Measurements from ENCODE around the gene OLFM2.
"Not testable (repeated sequence)": the region's sequence is repeated elsewhere in the genome, so short reads cannot be mapped to it uniquely, and the experiment has no call there.

OLFM2 gene

DNA sequence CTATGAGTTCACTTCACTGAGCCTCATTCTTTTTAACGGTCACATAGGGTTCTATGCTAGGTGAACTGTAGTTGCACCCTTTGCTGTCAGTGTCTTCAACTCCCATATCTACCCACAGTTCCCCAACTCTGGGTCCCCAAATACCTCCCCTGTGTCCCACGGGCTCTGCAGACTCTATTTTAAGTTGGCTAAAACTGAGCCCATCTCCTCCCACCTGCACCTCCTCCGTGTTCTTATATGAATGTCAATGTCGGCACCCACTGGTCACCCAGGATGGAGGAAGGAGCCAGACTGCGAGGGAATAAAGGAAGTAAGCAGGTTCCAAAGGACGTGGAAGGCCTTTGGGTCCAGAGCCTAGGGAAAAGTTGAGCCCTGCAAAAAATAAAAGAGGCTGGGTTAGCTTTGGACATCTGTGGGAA is 102.0 kb downstream of the OLFM2 start:
- no peak for DNase-seq (ENCODE audit: low read depth, low spot score)

DNA sequence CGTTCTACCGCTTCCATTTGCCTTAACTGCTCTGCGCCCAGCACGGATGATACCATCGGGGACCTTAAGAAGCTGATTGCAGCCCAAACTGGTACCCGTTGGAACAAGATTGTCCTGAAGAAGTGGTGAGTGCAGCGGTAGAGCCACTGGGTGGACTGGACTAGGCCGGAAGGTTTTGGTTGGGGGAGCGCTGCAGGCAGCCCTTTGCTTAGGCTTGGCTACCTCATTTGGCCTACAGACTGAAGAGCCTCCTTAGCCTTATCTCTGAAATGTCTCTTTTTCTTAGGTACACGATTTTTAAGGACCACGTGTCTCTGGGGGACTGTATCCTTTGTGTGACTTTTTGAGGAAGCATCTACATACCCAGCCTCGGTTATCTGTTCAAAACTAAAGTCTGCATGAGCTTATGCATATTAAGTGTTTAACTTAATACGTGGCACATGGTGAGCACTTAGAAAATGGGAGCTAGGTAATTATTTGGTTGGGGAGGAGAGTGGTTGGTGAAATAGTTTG is 107.7 kb downstream of the OLFM2 start:
- DNase-seq (ENCODE audit: low read depth, low spot score): no peak

DNA sequence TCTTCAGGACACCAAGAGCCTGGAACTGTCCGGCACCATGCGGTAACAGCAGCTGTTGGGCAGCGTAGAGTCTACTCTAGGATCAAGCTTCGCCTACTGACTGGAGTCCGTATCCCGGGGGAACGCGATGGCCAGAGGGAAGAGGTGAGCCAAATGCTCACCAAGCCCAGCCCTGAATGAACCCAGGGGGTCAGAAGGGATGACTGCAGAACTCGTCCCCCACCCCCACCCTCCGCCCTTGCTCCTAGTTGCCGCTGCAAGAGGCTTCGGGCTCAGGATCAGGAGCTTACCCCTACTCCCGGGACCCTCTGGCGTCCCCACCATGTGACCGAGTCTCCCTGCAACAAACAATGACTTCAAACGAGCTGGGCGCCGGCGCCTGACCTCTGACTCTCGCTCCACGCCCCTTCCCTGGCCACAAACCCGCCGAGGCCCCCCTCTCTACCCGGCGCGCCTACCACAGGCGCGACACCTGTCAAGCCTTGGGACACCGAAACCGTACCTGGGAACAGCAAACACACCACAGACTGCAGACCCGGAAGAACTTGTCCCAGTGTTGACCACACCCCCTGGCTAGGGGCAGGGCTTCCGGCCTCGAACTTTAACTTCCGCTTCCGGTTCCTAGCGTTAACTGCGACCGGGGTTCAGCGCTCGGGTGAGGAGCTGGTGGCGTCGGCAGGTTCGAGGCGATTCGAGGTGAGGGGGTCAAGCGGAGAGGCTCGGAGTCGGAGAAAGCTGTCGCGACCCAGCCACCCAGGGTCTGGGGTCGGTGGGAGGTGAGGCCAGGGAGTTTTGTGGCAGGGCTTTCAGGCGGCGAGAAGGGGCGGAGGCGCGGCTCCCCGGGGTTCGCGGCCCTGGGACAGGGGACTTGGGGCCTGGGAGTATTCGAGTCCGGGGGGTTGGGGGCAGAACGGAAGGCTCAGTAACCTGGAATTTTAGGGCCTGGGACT is 108.8 kb downstream of the OLFM2 start, which contains the start of gene UBL5:
Gene UBL5, plus strand, starts transcription at position 630 of the 950 bp plus-strand sequence. CDS start 420 bp downstream, outside the sequence.
- peak; percentile 31 for DNase-seq (ENCODE audit: low read depth, low spot score)

DNA sequence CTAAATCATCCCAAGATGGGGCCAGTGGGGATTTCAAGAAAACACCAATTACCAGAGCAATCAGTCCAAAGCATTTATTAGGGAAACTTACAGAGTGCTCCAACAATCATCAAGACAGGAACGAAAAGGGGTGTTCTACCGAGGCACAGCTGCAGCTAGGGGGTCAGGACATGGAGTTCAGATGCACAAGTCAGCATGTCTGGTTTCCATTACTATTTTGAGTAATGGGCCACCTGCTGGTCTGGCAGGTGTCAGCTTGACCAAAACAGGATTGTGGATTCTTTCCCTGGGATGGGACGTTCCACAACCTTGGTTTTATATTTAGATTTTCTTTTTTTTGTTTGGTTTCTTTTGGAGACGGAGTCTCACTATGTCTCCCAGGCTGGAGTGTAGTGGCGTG is 112.5 kb downstream of the OLFM2 start:
- DNase-seq (ENCODE audit: low read depth, low spot score): no peak

- DNase-seq (ENCODE audit: low read depth, low spot score): not testable (repeated sequence)
These were observed 116.3 kb downstream of the OLFM2 start for GRCh38 chr19:9820034-9820433.

DNA sequence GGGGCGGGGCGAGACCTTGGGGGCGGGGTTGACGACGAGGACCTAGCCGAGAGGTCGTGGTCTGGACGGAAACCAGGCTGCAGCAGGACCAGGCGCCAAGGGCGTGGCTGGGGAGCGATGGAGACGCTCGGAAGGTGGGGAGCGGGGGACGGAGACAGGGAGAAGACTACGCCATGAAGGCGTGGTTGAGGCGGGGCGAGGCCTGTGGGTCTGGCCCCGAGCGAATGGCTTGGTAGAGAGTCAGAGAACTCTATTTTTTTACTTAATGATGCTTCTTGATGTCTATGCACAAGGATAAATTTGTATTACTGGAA is 116.8 kb downstream of the OLFM2 start:
- DNase-seq (ENCODE audit: low read depth, low spot score): no peak

- DNase-seq (ENCODE audit: low read depth, low spot score): peak; percentile 99
These were observed 117.3 kb downstream of the OLFM2 start, which contains the start of gene FBXL12 for GRCh38 chr19:9818734-9819595. TSS of gene FBXL12 (minus strand) at chr19:9819079. CDS start at chr19:9818813, 266 bp downstream.

DNA sequence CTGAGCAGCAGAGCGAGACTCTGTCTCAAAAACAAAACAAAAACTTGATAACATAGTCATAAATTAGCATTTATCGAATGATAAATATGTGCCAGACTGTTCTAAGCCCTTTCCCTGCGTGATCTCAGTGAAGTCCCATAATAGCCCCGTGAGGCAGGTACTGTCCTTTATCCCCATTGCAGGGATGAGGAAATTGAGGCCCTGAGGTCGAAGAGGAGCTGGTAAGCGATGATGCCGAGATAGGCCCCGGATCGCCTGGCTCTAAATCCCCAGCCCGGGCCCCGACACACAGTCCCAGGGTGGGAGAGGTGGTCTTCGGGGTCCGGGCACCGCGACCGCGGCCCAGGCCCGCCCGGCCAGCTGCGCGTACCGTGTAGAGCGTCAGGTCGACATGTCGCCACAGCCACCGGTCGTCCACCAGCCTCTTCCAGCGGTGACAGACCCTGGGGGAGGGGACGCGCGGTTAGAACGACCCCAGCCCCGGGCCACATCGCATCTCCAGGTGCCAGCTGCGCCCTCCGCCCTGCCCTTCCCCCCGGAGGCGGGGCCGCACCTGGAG is 118.1 kb downstream of the OLFM2 start:
- no peak for DNase-seq (ENCODE audit: low read depth, low spot score)

DNA sequence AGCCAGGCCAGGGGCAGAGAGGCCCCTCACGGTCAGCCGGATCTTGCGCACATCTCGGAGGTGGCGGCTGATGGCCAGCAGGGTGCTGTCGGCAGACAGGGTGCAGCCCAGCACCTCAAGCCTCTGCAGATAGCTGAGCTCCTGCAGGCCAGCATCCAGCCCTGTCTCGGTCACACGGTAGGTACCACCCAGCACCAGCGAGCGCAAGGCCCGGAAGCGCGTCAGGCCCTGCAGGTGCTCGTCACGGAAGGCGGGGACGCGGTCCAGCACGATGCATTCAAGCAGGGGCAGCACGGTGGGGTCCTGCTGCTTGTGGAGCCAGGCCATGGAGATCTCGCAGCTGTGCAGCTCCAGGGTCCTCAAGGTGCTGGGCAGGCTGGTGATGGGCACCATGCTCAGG is 125.2 kb downstream of the OLFM2 start:
- DNase-seq (ENCODE audit: low read depth, low spot score): no peak

DNA sequence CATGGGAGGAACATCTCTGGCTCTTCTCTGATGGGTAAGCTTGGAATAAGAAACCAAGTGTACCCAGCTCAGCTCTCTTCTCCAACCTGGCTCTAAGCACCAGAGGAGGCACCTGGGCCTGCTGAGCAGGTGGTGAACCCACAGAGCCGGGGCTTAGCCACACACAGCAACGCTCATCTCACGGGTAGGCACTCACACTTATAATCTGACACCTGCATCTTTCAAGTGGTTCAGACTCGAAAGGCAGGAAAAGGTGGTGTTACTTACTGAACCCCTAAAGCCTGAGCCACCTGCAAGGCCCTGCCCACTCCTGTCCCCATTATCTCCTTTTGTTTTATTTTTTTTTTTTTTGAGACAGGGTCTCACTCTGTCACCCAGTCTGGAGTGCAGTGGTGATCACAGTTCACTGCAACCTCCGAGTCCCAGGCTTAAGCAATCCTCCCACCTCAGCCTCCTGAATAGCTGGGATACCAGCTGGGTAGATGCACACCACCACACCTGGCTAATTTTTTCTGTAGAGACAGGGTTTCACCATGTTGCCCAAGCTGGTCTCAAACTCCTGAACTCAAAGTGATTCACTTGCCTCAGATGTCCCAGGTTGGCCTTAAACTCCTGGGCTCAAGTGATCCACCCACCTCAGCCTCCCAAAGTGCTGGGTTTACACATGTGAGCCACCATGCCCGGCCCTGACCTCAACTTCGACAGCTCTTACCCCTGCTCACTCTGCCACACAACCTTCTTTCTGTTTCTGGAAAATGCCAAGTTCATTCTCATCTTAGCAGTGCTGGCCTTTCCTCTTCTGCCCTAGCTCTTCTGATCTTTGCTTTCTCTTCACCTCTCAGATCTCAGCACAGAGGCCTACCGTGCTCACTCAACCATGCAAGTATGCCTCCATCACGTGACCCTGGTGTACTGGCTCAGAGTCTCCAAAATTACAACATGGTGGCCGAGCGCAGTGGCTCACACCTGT is 127.2 kb downstream of the OLFM2 start:
- DNase-seq (ENCODE audit: low read depth, low spot score): no peak

GRCh38 chr19:9806803-9807202 is 129.5 kb downstream of the OLFM2 start:
- DNase-seq (ENCODE audit: low read depth, low spot score): no peak
